Gastroesophageal sphincter (tissue), 3 donors: Measurements from ENCODE around the gene PLAAT2.

Source experiments
- CTCF ChIP-seq, 4 experiments: fragments of 200-600 bp in 2 of 4; fragments of 450-650 bp in 2 of 4; sonication (generic) in 1 of 4; IDR thresholded peaks; one replicate each; pipeline ENCODE4 v1.5.1; 2017 to 2019; ENCODE audit warnings: antibody characterized with exemption in 4 of 4, mild to moderate bottlenecking in 2 of 4, moderate library complexity in 2 of 4
- POLR2A ChIP-seq, 2 donors: fragments of 450-650 bp; IDR thresholded peaks; one replicate each; pipeline ENCODE4 v1.6.1; 2017; ENCODE audit warnings: antibody characterized with exemption in 2 of 2, mild to moderate bottlenecking in 2 of 2, moderate library complexity in 1 of 2
- POLR2AphosphoS5 ChIP-seq: sonication (generic); formaldehyde crosslinking; IDR thresholded peaks from one replicate; pipeline ENCODE4 v1.6.1; 2017; ENCODE audit warnings: antibody characterized with exemption

GRCh38 chr11:63564056-63564774, 1.0 kb upstream of the PLAAT2 start:
- TF ChIP-seq CTCF (IDR thresholded peaks at IDR 0.05): no peak
- no peak for TF ChIP-seq POLR2AphosphoS5
- TF ChIP-seq POLR2A (IDR thresholded peaks at IDR 0.05): no peak
